HG03103 (cell line): ENCODE data around the gene SMIM13.

Experiments used
- ATAC-seq: cut with Tn5 transposase; IDR thresholded peaks from one replicate; pipeline ENCODE4 v1.9.1; 2021; ENCODE audit warnings: low read depth; ENCODE audit not compliant: unreplicated experiment

The SMIM13 gene

GRCh38 chr6:11120271-11121005 is 26.8 kb downstream of the SMIM13 start:
- ATAC-seq: no peak

GRCh38 chr6:11121851-11122250 is 28.2 kb downstream of the SMIM13 start:
- ATAC-seq: no peak

- ATAC-seq: no peak
Measured at GRCh38 chr6:11122380-11122779, 28.7 kb downstream of the SMIM13 start.

- no peak for ATAC-seq
Measured at GRCh38 chr6:11123978-11124377, 30.3 kb downstream of the SMIM13 start.

- ATAC-seq: no peak
Measured at GRCh38 chr6:11126876-11127275, 33.2 kb downstream of the SMIM13 start.

GRCh38 chr6:11128608-11129007 is 35.0 kb downstream of the SMIM13 start:
- no peak for ATAC-seq

GRCh38 chr6:11129908-11130565 is 36.4 kb downstream of the SMIM13 start:
- ATAC-seq: no peak

GRCh38 chr6:11130605-11131004 is 37.0 kb downstream of the SMIM13 start:
- ATAC-seq: no peak

GRCh38 chr6:11132194-11132888 is 38.7 kb downstream of the SMIM13 start:
- ATAC-seq: no peak

- no peak for ATAC-seq
Measured at GRCh38 chr6:11133281-11133680, 39.6 kb downstream of the SMIM13 start.

GRCh38 chr6:11136809-11137208 is 43.2 kb downstream of the SMIM13 start:
- ATAC-seq: no peak

GRCh38 chr6:11139051-11139960 is 45.7 kb downstream of the SMIM13 start:
- ATAC-seq: no peak

- ATAC-seq: no peak
Measured at GRCh38 chr6:11140056-11140455, 46.4 kb downstream of the SMIM13 start.

GRCh38 chr6:11141295-11141694 is 47.7 kb downstream of the SMIM13 start:
- ATAC-seq: no peak

GRCh38 chr6:11142296-11143027 is 48.8 kb downstream of the SMIM13 start:
- ATAC-seq: no peak

GRCh38 chr6:11143394-11144371 is 50.0 kb downstream of the SMIM13 start:
- no peak for ATAC-seq

- ATAC-seq: peak; percentile 75
Measured at GRCh38 chr6:11144393-11144851, 50.8 kb downstream of the SMIM13 start.

- ATAC-seq: no peak
Measured at GRCh38 chr6:11146117-11146826, 52.6 kb downstream of the SMIM13 start.
